Activated effector memory CD4-positive, alpha-beta T cell treated with anti-CD3 and anti-CD28 coated beads, Interleukin-2, amount 50 U/mL, for 16 hours (primary cell): ENCODE results near the gene THSD4.

Experiments
- DNase-seq: peaks from one replicate; pipeline ENCODE4 v3.0.0-alpha.2; 2020

THSD4 gene

DNA sequence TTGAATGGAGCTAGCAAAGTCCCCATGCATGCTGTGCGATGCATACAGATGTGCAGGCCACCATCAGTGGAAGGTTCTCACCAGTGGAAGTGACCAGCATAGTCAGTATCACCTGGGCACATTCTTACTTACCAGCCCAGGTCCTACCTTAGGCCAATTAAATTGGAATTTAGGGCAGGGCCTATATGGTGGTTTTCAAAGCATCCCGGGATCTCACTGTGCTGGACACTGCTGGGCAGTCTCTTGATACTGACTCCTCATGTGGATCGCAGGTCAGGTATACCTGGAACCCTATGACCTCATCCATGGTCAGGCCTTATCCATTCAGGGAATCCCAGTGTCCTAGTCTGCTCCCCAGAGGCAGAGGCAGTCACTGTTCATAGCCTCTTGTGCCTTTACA is 358.5 kb downstream of the THSD4 start:
- DNase-seq: no peak

DNA sequence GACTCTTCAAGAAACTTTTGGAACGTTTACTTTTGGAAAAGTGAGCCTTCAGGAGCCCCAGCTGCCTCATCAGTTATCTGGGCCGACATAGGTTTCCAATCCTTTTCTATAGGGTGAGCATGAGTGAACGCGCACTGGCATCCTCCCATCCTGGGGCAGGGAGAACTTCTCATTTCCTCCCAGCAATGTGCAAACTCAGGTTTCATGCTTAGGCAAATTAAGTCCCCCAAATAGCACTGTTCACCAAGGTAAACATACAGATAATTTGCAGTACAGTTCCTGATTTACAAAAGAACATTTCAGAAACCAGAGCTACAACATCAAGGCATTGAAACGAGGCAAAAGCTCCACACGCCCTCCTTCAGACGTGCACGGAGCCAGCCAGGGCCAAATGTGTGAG is 361.6 kb downstream of the THSD4 start:
- DNase-seq: no peak

DNA sequence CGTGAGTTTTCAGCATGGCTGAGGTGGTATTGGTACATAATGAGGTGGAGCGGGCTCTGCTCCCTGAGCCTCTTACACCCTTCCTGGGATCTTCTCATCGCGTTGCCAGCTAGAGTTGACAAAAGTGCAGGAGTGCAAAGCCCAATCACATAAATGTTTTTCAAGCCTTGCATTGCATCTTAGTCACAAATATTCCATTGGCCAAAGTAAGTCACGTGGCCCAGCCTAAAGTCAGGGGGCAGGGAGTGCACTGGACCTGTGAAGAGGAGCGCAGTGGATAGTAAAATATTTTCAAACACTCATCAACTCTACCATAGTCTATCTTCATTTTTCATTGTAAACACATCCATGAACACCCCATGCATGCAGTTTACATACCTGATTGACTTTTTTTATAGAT is 365.3 kb downstream of the THSD4 start:
- DNase-seq: no peak

DNA sequence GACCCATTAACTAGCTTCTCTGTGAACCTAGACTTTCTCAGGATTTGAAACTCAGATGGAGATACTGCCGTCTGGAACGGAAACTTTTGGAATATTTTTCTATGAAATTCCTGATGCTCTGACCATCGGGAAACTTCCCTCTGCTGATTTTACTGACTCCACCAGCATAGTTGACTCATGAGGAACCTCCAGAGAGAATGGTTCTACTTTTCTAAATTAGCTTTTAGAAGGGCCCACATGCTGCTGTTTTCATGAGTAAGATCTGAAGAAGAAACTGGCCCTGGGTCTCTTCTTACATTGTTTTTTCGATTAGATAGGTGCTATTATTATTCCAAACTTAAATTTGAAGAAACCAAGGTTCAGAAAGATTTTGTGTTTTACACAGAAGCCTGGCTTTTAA is 368.8 kb downstream of the THSD4 start:
- no peak for DNase-seq

DNA sequence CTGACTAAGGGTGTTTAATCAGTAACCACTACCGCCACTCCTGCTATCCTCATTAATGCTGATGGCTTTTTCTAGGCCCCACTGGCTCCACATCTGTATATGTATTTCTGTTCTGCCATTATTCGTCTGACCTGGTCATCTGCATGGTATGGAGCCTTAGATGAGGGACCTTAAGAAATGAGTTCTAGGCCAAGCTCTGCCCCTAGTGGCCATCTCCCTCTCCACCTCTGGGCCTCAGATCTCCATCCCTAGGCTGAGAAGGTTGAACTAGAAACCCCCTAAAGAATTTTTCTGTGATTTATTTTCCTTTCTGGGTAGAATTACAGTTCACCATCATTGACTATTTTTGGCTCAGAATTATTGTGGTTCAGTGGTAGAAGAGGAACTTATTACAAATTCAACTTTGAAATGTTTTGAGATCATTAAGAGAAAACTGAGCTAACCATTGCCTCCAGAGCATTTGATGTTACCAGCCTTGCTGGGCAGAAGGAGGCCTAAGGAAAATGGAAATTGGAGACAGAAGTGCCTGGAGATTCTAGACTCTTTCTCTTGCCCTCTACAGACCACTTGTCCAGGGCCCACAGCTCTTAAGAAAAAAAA is 369.9 kb downstream of the THSD4 start:
- DNase-seq: no peak

DNA sequence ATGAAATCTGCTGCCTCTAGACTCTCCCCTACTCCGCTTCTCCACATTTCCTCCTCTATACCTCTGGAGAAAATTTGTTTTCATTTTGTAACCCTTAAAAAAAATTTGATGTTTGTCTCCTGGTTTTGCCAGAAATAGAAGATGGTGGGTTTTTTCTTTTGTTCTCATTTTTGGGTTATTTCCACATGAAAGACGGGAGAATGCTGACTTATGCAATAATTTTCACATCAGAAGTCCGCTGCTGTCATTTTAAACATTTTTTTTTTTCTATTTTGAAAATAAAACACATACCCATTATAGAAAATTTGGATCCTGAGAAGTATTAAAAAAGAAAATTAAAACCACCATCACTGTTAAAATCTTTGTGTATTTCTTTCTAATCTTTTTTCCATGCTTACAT is 374.3 kb downstream of the THSD4 start:
- no peak for DNase-seq

DNA sequence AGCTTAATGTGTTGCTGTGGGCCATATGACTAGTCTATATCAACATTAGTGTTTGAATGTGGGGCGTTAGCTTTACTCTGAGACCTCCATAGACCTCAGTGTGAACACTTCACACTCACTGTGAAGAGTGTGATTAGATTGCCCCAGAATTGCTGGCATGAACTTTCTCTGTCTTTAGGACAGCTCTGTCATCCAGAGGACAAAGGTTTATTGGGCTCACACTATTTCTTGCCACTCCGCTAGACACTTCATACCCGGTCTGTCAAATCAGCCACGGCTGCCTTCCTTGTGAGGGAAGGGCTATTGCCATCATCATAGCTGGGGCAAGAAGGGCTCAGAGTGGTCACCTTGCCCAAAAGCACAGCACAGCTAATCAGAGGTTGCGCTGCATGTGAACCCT is 378.3 kb downstream of the THSD4 start:
- DNase-seq: no peak

DNA sequence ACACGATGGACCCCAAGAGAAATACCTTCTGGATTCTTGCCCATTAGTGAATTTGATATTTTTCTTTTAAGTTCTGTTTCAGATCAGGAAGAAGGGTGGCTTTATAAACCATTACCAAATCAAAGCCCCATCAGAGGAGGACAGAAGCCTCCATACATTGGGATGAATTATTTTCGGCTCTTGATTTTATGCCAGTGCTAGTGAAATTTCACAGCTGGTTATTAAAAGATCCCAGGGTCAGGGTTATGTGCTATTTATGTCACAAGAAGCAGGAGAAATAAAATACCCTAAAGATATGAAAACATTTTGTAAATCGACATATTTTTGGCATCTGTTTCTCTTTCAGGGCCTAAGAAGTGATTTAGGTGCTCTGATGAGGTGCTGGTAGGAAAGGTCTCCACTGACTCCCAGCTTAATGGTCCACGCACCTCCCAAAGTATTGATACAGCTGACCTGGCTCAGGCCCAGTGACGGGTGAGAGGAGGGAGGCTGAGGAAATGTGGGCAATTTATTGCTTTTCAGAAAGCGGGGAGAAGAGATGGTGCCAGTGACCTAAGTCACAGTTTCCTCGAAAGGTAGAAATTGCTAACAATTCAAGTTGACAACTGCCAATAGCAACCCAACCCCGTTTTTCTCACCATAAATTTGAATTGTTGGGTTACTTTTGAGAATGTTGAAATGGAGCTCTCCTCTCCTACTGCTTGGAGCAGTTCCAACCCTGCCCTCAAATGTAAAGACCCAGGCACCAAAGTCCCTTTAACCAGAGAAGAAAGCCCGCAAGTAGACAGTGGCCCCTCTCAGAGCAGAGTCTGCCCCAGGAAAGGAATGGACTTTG is 379.5 kb downstream of the THSD4 start:
- DNase-seq: no peak

DNA sequence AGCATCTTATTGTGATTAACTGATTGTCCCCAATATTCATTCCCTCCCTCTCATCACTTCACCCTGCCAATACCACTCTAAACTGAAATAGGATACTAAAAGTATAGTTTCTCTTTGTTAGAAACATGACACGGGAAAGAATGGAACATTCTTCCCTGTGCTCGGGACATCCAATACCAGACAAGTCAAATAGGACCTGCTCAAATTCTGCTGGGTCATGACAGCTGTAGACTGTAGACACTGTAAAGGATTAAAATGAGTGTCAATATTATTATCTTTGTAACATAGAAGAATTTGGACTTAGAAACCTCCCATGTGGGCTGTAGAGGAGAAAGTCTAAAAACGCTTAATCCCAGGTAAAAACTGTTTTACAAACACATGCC is 380.1 kb downstream of the THSD4 start:
- no peak for DNase-seq

DNA sequence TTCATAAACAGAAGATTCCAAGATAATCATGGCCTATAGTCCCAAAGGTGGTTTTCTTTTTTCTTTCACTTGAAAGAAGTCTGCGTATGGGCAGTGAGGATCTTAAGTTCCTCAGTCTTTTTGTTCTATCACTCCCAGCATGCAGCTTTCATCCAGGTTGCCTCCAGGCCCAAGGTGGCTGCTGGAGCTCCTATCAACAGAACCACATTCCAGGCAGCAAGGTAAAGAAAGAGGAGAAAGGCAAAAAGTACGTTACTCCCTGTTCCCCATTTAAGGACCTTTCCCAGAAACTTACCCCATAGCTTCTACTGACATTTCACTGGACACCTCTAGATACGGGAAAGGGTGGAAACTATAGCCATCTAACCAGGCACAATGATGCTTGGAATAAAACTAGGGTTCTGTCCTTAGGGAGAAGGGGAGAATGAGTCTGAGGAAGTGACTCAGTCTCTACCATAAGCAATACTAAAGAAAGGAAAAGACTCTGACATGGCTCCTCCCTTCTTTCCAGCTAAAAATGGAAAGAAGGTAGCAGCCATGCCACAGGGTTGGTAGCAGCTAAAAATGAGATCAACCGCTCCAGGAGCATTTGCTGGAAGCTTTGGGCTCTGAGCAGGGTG is 381.2 kb downstream of the THSD4 start:
- no peak for DNase-seq

DNA sequence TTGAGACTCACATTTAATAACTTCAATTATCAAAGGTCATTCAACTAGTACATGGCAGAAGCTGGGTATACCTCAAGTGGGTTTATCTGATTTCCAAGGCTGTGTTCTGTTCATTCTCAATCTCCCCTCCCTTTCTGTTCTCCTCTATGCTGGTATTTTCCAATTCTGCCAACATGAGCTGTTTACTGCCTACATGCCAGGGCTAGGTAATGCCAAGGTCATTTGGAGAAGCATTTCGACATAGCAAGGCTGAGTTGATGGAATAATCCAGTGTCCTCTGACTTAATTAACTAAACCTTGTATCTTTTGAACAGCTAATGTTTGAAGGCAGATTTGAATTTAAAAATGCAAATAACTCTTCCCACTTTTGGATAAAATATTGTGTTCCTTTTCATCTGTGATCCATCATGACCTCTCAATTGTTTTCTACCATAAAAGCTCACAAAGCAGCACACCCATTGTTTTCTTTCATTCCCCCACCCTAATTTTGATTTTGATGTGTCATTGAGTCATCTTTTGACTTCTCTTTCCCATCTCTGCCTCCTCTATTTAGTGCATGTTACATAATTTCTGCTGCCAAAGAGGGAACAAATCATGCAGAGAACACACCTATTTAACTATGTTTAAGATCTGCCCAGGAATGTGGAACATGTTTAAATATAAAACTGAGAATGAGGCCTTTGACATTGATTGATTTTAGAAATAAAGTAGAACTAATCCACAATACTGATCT is 386.2 kb downstream of the THSD4 start:
- DNase-seq: no peak

DNA sequence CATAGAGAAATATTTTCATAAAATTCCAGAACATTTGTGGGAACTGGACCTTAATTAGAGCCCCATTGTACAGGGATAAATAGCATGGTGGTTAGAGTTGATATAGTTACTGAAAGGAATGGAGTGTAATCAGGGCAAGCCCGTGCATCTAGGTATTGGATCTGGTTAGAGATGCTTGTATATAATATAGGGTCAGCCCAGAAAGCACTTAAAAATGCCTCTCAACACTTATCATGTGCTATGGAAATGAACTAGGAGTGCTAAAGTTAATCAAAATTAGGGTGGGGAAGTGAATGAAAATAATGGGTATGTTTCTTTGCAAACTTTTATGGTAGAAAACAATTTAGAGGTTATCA is 386.8 kb downstream of the THSD4 start:
- DNase-seq: no peak

DNA sequence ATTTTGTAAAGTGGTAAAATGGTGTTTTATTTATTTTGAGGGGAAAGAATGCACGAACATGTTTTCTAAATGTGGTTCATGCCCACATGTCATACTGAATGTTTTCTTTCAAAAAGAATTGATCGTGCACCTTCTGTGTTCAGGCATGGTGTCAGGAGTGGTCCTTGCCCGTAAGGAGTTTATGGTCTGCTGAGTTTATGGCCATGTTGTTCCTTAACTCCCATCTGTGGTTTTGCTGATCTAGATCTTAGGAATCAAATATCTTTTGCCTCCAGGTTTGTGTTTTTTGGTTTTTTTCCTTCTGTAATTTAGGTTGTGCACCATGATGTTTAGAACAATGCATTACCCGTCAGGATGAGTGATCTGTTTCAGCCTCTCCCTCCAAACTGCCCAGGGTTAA is 390.7 kb downstream of the THSD4 start:
- no peak for DNase-seq

DNA sequence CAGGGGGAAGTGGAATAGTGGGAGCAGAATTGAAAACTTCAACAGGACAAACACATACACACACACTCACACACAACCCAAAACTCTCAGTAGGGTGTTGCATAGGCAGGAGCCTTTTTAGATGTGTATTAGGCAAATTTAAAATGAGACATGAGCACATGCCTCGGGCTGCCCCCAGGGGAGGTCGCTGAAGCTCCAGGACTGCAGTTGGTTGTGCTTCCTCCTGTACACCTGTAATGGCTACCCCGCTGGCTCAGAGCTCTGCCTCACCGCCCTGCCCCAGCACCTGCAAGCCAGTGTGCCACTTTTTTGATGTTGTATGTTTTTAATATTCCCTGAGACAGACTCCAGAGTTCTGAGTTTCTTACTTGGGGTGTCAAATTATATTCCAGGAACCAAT is 391.7 kb downstream of the THSD4 start:
- no peak for DNase-seq

DNA sequence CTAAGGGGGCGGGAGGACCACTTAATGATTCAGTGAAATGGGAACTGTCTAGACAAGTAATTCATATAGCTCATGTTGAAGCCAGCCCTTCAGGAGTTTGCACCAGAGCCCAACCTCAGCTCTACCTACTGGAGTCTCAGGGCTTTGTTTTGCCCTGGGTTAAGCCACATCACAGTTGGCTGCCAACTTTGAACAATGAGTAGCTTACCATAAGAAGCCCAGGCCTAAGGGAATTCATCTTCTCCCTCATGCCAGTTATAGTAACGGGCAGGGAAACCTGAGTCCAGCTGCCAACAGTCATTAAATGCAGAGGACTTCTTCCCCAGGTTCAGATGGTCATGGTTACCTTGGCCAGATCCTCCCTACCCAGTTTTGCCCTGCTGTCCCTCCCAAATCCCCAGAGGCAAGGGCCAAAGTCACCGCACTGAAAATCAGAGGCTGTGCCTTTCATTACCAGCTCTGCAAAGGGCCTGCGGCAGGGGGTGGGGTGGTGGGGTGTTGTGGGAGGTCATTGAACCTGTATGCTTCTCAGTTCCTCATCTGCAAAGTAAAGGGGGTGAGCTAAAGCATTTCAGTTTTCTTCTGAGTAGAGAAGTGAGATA is 392.9 kb downstream of the THSD4 start:
- DNase-seq: no peak

DNA sequence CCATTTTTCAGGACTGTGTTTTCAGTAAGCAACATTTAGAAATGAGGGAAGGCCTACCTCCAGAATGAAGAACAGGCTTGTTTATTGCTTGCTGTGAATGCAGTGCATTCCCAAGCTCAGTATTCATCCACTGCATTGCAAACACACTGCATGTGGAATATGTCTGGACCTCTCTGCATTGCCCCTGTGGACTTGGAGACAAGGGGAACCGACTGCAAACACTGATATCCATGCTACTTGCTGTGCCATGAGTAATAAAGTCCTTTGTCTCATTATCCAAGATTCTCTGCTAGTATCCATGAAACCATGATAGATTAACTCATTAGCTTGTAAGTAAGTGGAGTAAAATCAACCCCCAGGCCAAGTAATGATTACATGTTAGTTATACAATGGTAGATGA is 393.9 kb downstream of the THSD4 start:
- DNase-seq: no peak

DNA sequence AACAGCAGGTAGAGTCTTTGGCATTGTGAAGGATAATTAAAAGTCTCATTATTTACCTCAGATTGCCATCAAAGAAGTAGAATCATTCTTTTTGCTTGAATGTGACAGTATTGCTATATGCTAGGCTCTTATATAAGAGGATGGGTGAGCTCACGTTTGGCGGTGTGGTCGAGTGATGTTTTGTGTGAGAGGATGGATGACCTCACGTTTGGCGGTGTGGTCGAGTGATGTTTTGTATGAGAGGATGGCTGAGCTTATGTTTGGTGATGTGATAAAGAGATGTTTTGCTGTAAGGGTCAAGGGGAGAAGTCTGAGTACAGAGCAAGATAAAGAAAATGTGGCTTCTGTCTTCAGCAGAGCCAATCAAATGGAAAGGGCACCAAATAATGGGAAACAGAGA is 395.5 kb downstream of the THSD4 start:
- DNase-seq: no peak

DNA sequence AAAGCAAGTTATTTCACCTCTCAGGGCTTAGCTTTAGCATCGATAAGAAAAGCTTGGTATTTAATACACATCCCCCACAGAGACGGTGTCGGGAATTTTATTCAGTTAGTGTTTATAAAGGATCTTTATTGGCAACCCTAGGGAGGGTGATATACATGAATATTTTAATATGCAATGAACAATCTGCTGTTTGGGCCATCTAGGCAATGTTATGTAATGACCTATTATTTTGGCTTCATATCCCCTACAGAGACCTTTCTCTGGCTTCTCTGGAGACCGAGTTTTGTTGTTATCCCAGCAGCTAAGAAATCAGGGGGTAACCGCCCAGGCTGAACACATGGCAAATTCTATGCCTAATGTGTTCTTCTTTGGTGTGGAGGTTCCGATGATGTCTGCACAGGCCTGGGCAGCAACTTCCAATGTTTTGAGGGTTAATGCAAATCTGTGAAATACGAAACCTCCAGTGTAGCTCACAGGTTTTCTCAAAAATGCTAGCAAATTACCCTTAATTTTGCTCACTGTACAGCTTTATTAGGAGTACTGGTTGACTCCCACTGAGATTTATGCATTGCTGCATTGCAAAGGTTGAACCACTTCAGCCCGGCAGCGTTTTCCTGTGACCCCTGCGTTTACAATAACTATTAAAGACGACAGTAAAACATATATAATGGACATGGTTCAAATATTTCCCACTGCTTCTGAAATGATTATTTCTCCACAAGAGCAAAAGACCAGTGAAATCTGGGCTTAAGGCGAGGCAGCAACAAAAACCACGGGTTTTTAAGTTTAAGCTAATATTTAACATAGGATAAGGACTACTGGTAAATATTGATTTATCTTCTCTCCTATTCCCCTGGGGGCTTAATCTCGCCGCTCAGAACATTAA is 396.8 kb downstream of the THSD4 start:
- DNase-seq: no peak

DNA sequence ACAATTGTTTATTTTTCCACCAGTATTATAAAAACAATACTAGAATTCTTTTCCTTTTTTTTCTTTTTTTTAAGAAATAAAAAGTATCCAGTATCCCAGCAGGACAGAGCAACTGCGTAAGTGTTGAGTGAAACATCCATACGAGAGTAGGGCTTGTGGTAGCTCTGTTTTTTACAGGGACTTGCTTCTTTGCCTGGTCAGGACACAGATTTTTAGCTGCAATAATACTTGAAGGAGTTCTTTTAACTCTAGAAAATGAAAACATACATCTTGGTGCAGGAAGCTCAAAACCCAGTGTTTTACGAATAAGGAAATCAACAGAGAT is 397.4 kb downstream of the THSD4 start:
- DNase-seq: no peak

DNA sequence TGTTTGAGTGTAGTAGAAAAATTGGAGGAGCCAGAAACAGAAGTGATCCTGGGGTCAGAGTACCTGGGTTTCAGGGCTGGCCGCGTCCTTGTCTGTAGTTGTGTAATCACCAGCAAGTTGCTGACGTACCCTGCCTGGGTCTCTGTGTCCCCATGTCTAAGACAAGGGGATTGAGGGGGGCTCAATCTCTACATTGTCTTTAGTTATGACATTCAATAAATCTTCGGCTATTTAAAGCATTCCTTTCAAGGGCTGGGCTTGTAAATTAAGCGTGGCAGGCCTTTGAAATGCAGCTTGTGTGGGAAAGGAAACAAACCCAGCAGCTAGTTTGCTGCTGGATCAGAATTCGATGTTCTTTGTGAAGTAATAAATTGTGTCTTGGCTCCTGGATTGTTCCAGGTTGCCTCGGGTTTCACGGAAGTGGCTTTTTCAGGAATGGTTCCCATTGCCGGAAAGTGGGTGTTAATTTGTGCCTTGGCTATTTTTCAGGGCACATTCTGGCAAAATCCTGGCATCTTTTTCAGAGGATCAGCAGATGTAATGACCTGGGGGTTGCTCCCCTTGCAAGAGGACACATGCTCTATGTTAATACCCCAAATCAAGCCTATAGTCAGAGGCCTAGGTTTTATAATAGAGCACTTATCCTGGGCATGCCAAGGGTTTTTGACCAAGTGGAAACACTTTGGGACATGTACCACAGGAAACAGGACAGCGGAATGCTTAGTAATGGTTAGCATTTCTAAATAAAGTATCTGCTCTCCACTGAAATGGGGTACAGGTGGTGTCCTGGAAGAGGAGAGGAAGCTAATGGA is 400.3 kb downstream of the THSD4 start:
- DNase-seq: no peak

DNA sequence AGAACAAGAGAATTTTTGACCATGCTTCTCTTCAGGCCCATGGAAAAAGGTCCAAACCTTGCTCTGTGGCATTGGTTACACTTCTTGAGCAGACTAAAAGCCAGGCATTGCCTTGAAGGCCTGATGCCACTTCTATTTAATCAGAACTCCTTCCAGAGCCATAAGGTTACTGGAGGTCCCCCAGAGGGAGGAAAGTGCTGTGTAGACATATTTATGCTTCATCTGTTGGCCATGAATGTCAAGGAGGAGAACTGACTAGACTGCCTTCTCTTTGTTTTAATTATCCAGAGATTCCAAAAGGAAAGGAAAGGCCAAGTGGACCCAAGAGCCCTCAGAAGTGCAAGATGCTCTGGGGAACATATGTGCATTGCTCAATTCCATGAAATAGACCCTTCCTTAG is 402.5 kb downstream of the THSD4 start:
- DNase-seq: no peak

DNA sequence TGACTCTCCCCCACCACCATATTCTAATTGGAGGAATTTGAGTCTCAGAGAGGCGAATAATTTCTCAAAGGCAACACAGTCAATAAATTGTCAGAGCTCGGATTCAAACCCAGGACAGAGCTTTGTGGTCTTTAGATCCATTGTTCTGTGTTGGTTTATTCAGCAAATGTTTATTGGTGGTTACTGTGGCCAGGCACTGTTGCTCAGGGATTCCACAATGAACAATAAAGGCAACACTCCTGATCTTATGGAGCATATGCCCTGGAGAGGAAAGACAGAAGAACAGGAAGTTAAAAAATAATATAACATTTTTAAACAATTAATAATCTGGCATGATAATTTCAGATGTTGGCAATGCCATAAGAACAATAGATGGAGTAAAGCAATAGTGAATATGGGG is 403.4 kb downstream of the THSD4 start:
- DNase-seq: no peak
